SK-N-SH (cell line): Measurements from ENCODE around the gene PKN1. TPM values are rescaled to one million over a fixed set of nuclear protein-coding genes. Genes with fewer than 3 reads are reported as not detected.
"Not testable (repeated sequence)": the region's sequence is repeated elsewhere in the genome, so short reads cannot be mapped to it uniquely, and the experiment has no call there.

Experiments
- CTCF ChIA-PET: fragments of 300-600, 350-600 bp; formaldehyde crosslinking; extraction: SDS; loops from one replicate; lab custom pipeline; 2021; lab: Yijun Ruan, JAX
- POLR2A ChIA-PET: fragments of 350-600 bp; sonication (Branson Sonifier 250); formaldehyde crosslinking; extraction: SDS; loops from one replicate; lab custom pipeline; 2020; ENCODE audit warnings: antibody characterized with exemption, inconsistent platforms; lab: Yijun Ruan, JAX
- DNase-seq: peaks from one replicate; pipeline ENCODE4 v3.0.0; 2012
- H2AFZ ChIP-seq: fragments of 200-600 bp; sonication (generic); 2 replicates; pipeline ENCODE4 v1.8.1; 2016; ENCODE audit warnings: antibody characterized with exemption, mild to moderate bottlenecking, low read depth
- H3F3A ChIP-seq: fragments of 200-600 bp; sonication (generic); replicated peaks from 2 replicates; pipeline ENCODE3; 2016; ENCODE audit warnings: antibody characterized with exemption, mild to moderate bottlenecking; ENCODE audit not compliant: insufficient read depth
- H3K27ac ChIP-seq, 2 experiments: fragments of 200-500 bp in 1 of 2; fragments of 200-600 bp in 1 of 2; sonication (Bioruptor generic) in 1 of 2; sonication (generic), shearing (Covaris generic) in 1 of 2; 2 replicates each; pipeline versions ENCODE4 v1.5.1 to v1.6.1; 2014 to 2016; ENCODE audit warnings: low read depth in 2 of 2, inconsistent platforms in 1 of 2, low read length in 1 of 2, mild to moderate bottlenecking in 1 of 2, mixed read lengths in 1 of 2
- H3K27me3 ChIP-seq: fragments of 200-600 bp; sonication (generic), shearing (Covaris generic); 2 replicates; pipeline ENCODE4 v1.6.1; 2016; ENCODE audit warnings: mixed run types; ENCODE audit not compliant: insufficient read depth
- H3K36me3 ChIP-seq, 2 experiments: fragments of 200-500 bp in 1 of 2; fragments of 200-600 bp in 1 of 2; sonication (Bioruptor generic) in 1 of 2; sonication (generic) in 1 of 2; replicated peaks in 1 of 2; 2 replicates each; pipeline versions ENCODE3 to v1.5.1; 2014 to 2016; ENCODE audit warnings: low read length in 1 of 2, mild to moderate bottlenecking in 1 of 2; ENCODE audit not compliant: insufficient read depth in 2 of 2, control insufficient read depth in 1 of 2
- H3K4me1 ChIP-seq, 2 experiments: fragments of 200-500 bp in 1 of 2; fragments of 200-600 bp in 1 of 2; sonication (Bioruptor generic) in 1 of 2; sonication (generic), shearing (Covaris generic) in 1 of 2; 2 replicates each; pipeline versions ENCODE4 v1.5.1 to v1.6.1; 2014 to 2016; ENCODE audit warnings: low read depth in 1 of 2, low read length in 1 of 2, mixed run types in 1 of 2; ENCODE audit not compliant: insufficient read depth in 2 of 2, control insufficient read depth in 1 of 2
- H3K4me2 ChIP-seq: fragments of 200-600 bp; sonication (generic), shearing (Covaris generic); 2 replicates; pipeline ENCODE4 v1.6.1; 2017; ENCODE audit warnings: mixed run types
- H3K4me3 ChIP-seq, 2 experiments: fragments of 200-500 bp in 1 of 2; fragments of 200-600 bp in 1 of 2; sonication (Bioruptor generic) in 1 of 2; sonication (generic), shearing (Covaris generic) in 1 of 2; 2 replicates each; pipeline versions ENCODE4 v1.5.1 to v1.8.1; 2014 to 2016; ENCODE audit warnings: low read depth in 2 of 2, inconsistent platforms in 1 of 2, low read length in 1 of 2, mild to moderate bottlenecking in 1 of 2, mixed read lengths in 1 of 2, moderate library complexity in 1 of 2
- H3K79me2 ChIP-seq: fragments of 200-600 bp; sonication (generic); 2 replicates; pipeline ENCODE4 v1.8.1; 2017; ENCODE audit warnings: mild to moderate bottlenecking; ENCODE audit not compliant: insufficient read depth
- H3K9ac ChIP-seq: fragments of 200-600 bp; sonication (generic); 2 replicates; pipeline ENCODE4 v1.6.1; 2017; ENCODE audit warnings: mixed run types
- H3K9me2 ChIP-seq: fragments of 200-600 bp; sonication (generic); 2 replicates; pipeline ENCODE4 v1.6.1; 2017; ENCODE audit warnings: mixed run types
- H3K9me3 ChIP-seq: fragments of 200-600 bp; sonication (generic); 2 replicates; pipeline ENCODE4 v1.6.1; 2017; ENCODE audit warnings: mixed run types, mild to moderate bottlenecking, moderate library complexity
- H4K20me1 ChIP-seq: fragments of 200-600 bp; sonication (generic); 2 replicates; pipeline ENCODE4 v1.6.1; 2017; ENCODE audit warnings: mild to moderate bottlenecking, mixed run types; ENCODE audit not compliant: insufficient read depth
- CHD2 ChIP-seq: fragments of 150-350 bp; IDR thresholded peaks from 2 replicates; pipeline ENCODE4 v1.6.1; 2018; ENCODE audit warnings: low read length; ENCODE audit not compliant: partially characterized antibody
- ELF1 ChIP-seq: IDR thresholded peaks from 2 replicates; pipeline ENCODE4 v1.4.0; 2012
- FOXJ3 ChIP-seq: sonication (generic); formaldehyde crosslinking; IDR thresholded peaks from 2 replicates; pipeline ENCODE4 v1.5.1; 2020; ENCODE audit warnings: mild to moderate bottlenecking, missing genetic modification reagents
- GABPA ChIP-seq: IDR thresholded peaks from 2 replicates; pipeline ENCODE4 v1.4.0; 2012; ENCODE audit warnings: low read depth, mild to moderate bottlenecking
- MXI1 ChIP-seq: IDR thresholded peaks from 2 replicates; pipeline ENCODE4 v1.6.1; 2012; ENCODE audit warnings: mild to moderate bottlenecking, low read depth, low read length, improper control_type of control experiment
- NFIC ChIP-seq: IDR thresholded peaks from 2 replicates; pipeline ENCODE4 v1.4.0; 2012; ENCODE audit warnings: borderline replicate concordance
- NRF1 ChIP-seq: IDR thresholded peaks from 2 replicates; pipeline ENCODE4 v1.6.1; 2012; ENCODE audit warnings: low read depth, mild to moderate bottlenecking, low read length
- POLR2AphosphoS5 ChIP-seq: IDR thresholded peaks from 2 replicates; pipeline ENCODE4 v1.6.1; 2012; ENCODE audit warnings: low read depth, low read length
- RCOR1 ChIP-seq: fragments of 150-350 bp; IDR thresholded peaks from 2 replicates; pipeline ENCODE4 v1.6.1; 2017; ENCODE audit warnings: antibody characterized with exemption, low read length
- RFX5 ChIP-seq: IDR thresholded peaks from 2 replicates; pipeline ENCODE4 v1.6.1; 2012; ENCODE audit warnings: mild to moderate bottlenecking, improper control_type of control experiment, low read length
- RXRA ChIP-seq: IDR thresholded peaks from 2 replicates; pipeline ENCODE4 v1.4.0; 2012; ENCODE audit warnings: low read depth, mild to moderate bottlenecking, borderline replicate concordance
- SMC3 ChIP-seq: IDR thresholded peaks from 2 replicates; pipeline ENCODE4 v1.6.1; 2012; ENCODE audit warnings: low read depth, low read length, improper control_type of control experiment
- TAF1 ChIP-seq: IDR thresholded peaks from 2 replicates; pipeline ENCODE4 v1.6.1; 2012; ENCODE audit warnings: low read depth, mild to moderate bottlenecking, low read length, moderate library complexity, borderline replicate concordance
- USF2 ChIP-seq: fragments of 150-350 bp; IDR thresholded peaks from 2 replicates; pipeline ENCODE4 v1.6.1; 2017; ENCODE audit warnings: antibody characterized with exemption, low read length, low read depth, borderline replicate concordance
- YY1 ChIP-seq: IDR thresholded peaks from 2 replicates; pipeline ENCODE4 v1.4.0; 2012; ENCODE audit warnings: low read depth, mild to moderate bottlenecking
- WGBS: methylation state at CpG from one replicate; pipeline ENCODE4 v1.1.6; 2017; ENCODE audit warnings: low lambda C conversion rate; 5-methylcytosine and 5-hydroxymethylcytosine counted together
- polyA plus RNA-seq, 3 experiments: library from polyadenylated mRNA; depleted of rRNA; stranded (reverse); fragments of >200 nt; gene quantifications; 2 replicates each; pipeline ENCODE4 v1.2.3, GENCODE V29; 2012

Gene PKN1
- polyA plus RNA-seq, 1 of the 3 experiments (the other 2 are of a cell fraction): 99.6 TPM

GRCh38 chr19:14460935-14461334 is 27.8 kb downstream of the PKN1 start:
- H3K9ac ChIP-seq: no peak overlapping the region
- no peak overlapping the region for H3K27ac ChIP-seq
- H3K4me2 ChIP-seq: no peak overlapping the region
- CTCF ChIA-PET: interaction anchor here (0.8 to 3.0 kb wide), 2 partner anchors 11 to 19 kb away, joined by 6 to 8 read pairs; no protein-coding TSS in a partner anchor
- H3K9me3 ChIP-seq: no peaks in the 10 kb centered on the region
- H2AFZ ChIP-seq: no peak overlapping the region
- H3F3A ChIP-seq: peaks cover 8% of the 10 kb centered on the region
- no peaks in the 10 kb centered on the region for H3K79me2 ChIP-seq
- no peaks in the 10 kb centered on the region for H4K20me1 ChIP-seq
- no peaks in the 10 kb centered on the region for H3K9me2 ChIP-seq
- no peak for TF ChIP-seq SMC3
- TF ChIP-seq RFX5: no peak
- TF ChIP-seq CHD2: no peak
- no peak for TF ChIP-seq ELF1
- no peak for TF ChIP-seq TAF1
- TF ChIP-seq NRF1: no peak
- no peak for TF ChIP-seq RXRA
- TF ChIP-seq FOXJ3: no peak
- no peak for TF ChIP-seq POLR2AphosphoS5
- no peak for TF ChIP-seq MXI1
- TF ChIP-seq USF2: no peak
- TF ChIP-seq YY1: no peak
- TF ChIP-seq RCOR1: no peak
- TF ChIP-seq NFIC: no peak
- TF ChIP-seq GABPA: no peak
- no peak for DNase-seq
- peaks cover 19 to 24% of the 10 kb centered on the region in 2 experiments for H3K36me3 ChIP-seq
- WGBS: 94% methylated on average over 2 of the region's 2 CpGs
- no peak overlapping the region for H3K4me3 ChIP-seq
- no peaks in the 10 kb centered on the region for H3K4me1 ChIP-seq
- POLR2A ChIA-PET: interaction anchor here (0.5 kb wide), 1 partner anchor 165 kb away, joined by 4 read pairs; no protein-coding TSS in a partner anchor
- H3K27me3 ChIP-seq: no peaks in the 10 kb centered on the region

DNA sequence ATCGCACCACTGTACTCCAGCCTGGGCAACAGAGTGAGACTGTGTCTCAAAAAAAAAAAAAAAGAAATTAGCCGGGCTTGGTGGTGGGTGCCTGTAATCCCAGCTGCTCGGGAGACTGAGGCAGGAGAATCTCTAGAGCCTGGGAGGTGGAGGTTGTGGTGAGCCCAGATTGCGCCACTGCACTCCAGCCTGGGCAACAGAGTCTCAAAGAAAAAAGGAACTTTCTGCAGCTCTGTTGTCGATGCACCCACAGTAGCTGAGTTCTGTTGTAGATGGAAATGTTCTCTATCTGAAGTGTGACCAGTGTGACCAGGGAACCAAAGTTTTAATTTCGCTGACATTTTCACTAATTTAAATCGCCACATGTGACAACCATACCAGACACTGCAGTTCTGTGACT is 29.3 kb downstream of the PKN1 start:
- CTCF ChIA-PET: interaction anchor here (1.4 kb wide), 1 partner anchor 9 kb away, joined by 3 read pairs; no protein-coding TSS in a partner anchor
- H2AFZ ChIP-seq, DNase-seq, POLR2A ChIA-PET, H3K79me2 ChIP-seq, H3K27ac ChIP-seq, H3K9me2 ChIP-seq, H3K4me1 ChIP-seq, H3K4me3 ChIP-seq, H3K9ac ChIP-seq, H3K9me3 ChIP-seq, H4K20me1 ChIP-seq, H3K4me2 ChIP-seq, H3K27me3 ChIP-seq: not testable (repeated sequence)
- 97% methylated on average over 7 of the region's 7 CpGs for WGBS
- Histone ChIP-seq H3F3A (peaks cover 11% of the 10 kb centered on the region), H3K36me3 (peaks cover 19 to 21% of the 10 kb centered on the region in 2 experiments)
